ENCODE data around the gene NR2F2.

- TF ChIP-seq POLR2A (IDR thresholded peaks at IDR 0.05), result no peak
- TF ChIP-seq, protein P1, sequence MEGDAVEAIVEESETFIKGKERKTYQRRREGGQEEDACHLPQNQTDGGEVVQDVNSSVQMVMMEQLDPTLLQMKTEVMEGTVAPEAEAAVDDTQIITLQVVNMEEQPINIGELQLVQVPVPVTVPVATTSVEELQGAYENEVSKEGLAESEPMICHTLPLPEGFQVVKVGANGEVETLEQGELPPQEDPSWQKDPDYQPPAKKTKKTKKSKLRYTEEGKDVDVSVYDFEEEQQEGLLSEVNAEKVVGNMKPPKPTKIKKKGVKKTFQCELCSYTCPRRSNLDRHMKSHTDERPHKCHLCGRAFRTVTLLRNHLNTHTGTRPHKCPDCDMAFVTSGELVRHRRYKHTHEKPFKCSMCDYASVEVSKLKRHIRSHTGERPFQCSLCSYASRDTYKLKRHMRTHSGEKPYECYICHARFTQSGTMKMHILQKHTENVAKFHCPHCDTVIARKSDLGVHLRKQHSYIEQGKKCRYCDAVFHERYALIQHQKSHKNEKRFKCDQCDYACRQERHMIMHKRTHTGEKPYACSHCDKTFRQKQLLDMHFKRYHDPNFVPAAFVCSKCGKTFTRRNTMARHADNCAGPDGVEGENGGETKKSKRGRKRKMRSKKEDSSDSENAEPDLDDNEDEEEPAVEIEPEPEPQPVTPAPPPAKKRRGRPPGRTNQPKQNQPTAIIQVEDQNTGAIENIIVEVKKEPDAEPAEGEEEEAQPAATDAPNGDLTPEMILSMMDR (IDR thresholded peaks at IDR 0.05), result no peak
Measured at GRCh38 chr15:96337365-96338023, 7.0 kb downstream of the NR2F2 start.
